Measurements from ENCODE around the gene R3HDM2. TPM values are rescaled to one million over a fixed set of nuclear protein-coding genes. Genes with fewer than 3 reads are reported as not detected.

The R3HDM2 gene
- total and polyA plus RNA-seq, 2 of the 13 experiments (the other 11 are each of a cell fraction or from before 2014, with no cell fraction given): 11.1 to 23.5 TPM

DNA sequence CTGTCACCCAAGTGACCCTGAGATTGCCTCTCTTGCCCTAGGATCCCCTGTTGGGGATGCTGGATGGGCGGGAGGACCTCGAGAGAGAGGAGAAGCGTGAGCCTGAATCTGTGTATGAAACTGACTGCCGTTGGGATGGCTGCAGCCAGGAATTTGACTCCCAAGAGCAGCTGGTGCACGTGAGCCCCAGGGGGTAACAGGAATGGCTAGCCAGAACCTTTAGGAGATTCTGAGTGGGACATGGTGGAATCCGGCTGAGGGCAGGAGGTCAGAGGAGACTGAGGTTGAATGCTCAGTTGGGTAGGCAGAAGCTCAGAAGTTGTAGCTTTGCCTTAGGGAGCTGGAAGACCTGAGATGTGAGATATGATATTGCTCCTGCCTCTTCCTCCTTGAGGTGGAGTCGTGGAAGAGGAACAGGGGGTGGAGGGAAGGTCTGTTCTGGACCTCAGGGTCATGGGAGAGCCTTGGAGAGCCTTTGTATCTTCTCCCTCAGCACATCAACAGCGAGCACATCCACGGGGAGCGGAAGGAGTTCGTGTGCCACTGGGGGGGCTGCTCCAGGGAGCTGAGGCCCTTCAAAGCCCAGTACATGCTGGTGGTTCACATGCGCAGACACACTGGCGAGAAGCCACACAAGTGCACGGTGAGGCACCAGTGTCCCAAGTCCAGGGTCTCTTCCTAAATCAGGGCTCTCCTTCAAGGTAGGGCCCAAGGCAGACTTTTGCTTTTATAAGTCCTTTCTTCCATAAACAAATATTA lies 35.1 kb upstream of the R3HDM2 start:
- ChIA-PET CTCF (ENCODE audit: low intra/inter-chr PET ratio, low total read pairs) (interaction anchor here (0.6 kb wide), 1 partner anchor 521 kb away, joined by 3 read pairs; no protein-coding TSS in a partner anchor), POLR2A (no interaction called here)
- FAIRE-seq: no peak
- no peak overlapping the region for H3K9ac ChIP-seq (ENCODE audit: insufficient read depth, low read depth, low read length)
- no peak for ATAC-seq
- no peak overlapping the region for H3K27ac ChIP-seq (ENCODE audit: extremely low read length, insufficient read depth, low read length)
- H3K27me3 ChIP-seq (ENCODE audit: control insufficient read depth in 1 of 2, insufficient read depth in 2 of 2, low read length in 2 of 2): peaks cover 0 to 45% of the 10 kb centered on the region in 2 experiments; a peak in 3 of 5 replicates
- no peak for DNase-seq (ENCODE audit: low spot score)
- H3K36me3 ChIP-seq (replicated peaks in 1 of 2; ENCODE audit: control insufficient read depth in 1 of 2, insufficient read depth in 2 of 2, low read length in 2 of 2): no peaks in the 10 kb centered on the region
- no TSS peak for BruUV-seq (replicated peaks)
- no peak overlapping the region for H3K4me3 ChIP-seq (replicated peaks in 1 of 3; ENCODE audit: insufficient read depth in 1 of 3, low read depth in 2 of 3, low read length in 3 of 3)
- intact Hi-C loops (cut with micrococcal nuclease; ENCODE audit: unreplicated experiment) (no loop called here), in situ Hi-C loops (cut with HindIII; ENCODE audit: extremely low pct_ligation_motif_present, low pct_unique_long_range_greater_than_20kb) (no loop called here)
- H2AFZ ChIP-seq (ENCODE audit: low read length): no peak overlapping the region
- H3K9me3 ChIP-seq (ENCODE audit: low read length): no peaks in the 10 kb centered on the region
- TF ChIP-seq ZNF674 (CRISPR knock-in tag; IDR thresholded peaks at IDR 0.05; ENCODE audit: low read depth) (no peak), BHLHE40 (IDR thresholded peaks at IDR 0.05; ENCODE audit: low read length) (0 out of 2 replicates have a peak, but pooled peaks have one; percentile 34)
- 41% methylated on average over 11 of the region's 14 CpGs for WGBS (ENCODE audit: low lambda C conversion rate)
- no peaks in the 10 kb centered on the region for H3K79me2 ChIP-seq (ENCODE audit: insufficient read depth, low read length)
- peaks cover 45% of the 10 kb centered on the region for H3K4me1 ChIP-seq (ENCODE audit: insufficient read depth, low read length)
- no peaks in the 10 kb centered on the region for H4K20me1 ChIP-seq (ENCODE audit: insufficient read depth, low read length)
- no peak overlapping the region for H3K4me2 ChIP-seq (ENCODE audit: low read depth, low read length)

DNA sequence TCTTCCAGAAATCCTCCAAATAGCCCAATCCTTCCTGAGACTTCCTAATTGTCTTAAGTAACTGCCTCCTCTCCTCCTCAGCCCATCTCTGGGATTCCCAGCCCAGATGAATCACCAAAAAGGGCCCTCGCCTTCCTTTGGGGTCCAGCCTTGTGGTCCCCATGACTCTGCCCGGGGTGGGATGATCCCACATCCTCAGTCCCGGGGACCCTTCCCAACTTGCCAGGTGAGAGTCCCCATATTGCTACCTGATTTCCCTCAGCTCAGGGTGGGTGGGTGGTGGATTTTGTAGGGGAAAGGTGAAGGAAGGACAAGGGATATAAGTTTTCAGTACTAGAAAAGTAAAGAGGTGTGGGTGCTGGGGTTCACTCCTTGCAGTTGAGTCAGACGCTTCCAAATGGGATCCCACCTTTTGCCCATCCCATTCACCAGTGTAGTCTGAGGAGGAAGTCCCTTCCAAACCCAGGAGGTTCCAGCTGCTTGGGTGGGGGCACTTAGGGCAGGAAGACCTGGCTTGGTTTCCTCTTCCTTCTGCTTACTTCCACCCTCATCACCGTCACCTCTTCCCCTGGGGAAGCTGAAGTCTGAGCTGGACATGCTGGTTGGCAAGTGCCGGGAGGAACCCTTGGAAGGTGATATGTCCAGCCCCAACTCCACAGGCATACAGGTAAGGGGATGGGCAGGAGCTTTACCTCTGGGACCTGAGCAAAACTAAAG lies 34.3 kb upstream of the R3HDM2 start:
- in situ Hi-C loops (cut with HindIII; ENCODE audit: extremely low pct_ligation_motif_present, low pct_unique_long_range_greater_than_20kb) (no loop called here), intact Hi-C loops (cut with micrococcal nuclease; ENCODE audit: unreplicated experiment) (no loop called here)
- ATAC-seq (no peak), FAIRE-seq (no peak), DNase-seq (ENCODE audit: low spot score) (no peak)
- ChIA-PET POLR2A (no interaction called here), CTCF (ENCODE audit: low intra/inter-chr PET ratio, low total read pairs) (no interaction called here)
- Histone ChIP-seq H3K4me1 (ENCODE audit: insufficient read depth, low read length) (peaks cover 45% of the 10 kb centered on the region), H3K27ac (ENCODE audit: extremely low read length, insufficient read depth, low read length) (no peak overlapping the region), H2AFZ (ENCODE audit: low read length) (no peak overlapping the region), H3K9ac (ENCODE audit: insufficient read depth, low read depth, low read length) (no peak overlapping the region), H3K9me3 (ENCODE audit: low read length) (no peaks in the 10 kb centered on the region), H3K4me2 (ENCODE audit: low read depth, low read length) (no peak overlapping the region), H3K36me3 (replicated peaks in 1 of 2; ENCODE audit: control insufficient read depth in 1 of 2, insufficient read depth in 2 of 2, low read length in 2 of 2) (no peaks in the 10 kb centered on the region), H4K20me1 (ENCODE audit: insufficient read depth, low read length) (no peaks in the 10 kb centered on the region), H3K27me3 (ENCODE audit: control insufficient read depth in 1 of 2, insufficient read depth in 2 of 2, low read length in 2 of 2) (peaks cover 0 to 45% of the 10 kb centered on the region in 2 experiments; a peak in 3 of 5 replicates), H3K79me2 (ENCODE audit: insufficient read depth, low read length) (no peaks in the 10 kb centered on the region), H3K4me3 (replicated peaks in 1 of 3; ENCODE audit: insufficient read depth in 1 of 3, low read depth in 2 of 3, low read length in 3 of 3) (no peak overlapping the region)
- 39% methylated on average over 6 of the region's 6 CpGs for WGBS (ENCODE audit: low lambda C conversion rate)
- BruUV-seq (replicated peaks): no TSS peak
- TF ChIP-seq NR1H2 (CRISPR knock-in tag; IDR thresholded peaks at IDR 0.05; ENCODE audit: borderline replicate concordance, low read depth): no peak
- TF ChIP-seq CEBPB (IDR thresholded peaks at IDR 0.05; ENCODE audit: borderline replicate concordance, low read depth, low read length): no peak
- TF ChIP-seq, protein P1, sequence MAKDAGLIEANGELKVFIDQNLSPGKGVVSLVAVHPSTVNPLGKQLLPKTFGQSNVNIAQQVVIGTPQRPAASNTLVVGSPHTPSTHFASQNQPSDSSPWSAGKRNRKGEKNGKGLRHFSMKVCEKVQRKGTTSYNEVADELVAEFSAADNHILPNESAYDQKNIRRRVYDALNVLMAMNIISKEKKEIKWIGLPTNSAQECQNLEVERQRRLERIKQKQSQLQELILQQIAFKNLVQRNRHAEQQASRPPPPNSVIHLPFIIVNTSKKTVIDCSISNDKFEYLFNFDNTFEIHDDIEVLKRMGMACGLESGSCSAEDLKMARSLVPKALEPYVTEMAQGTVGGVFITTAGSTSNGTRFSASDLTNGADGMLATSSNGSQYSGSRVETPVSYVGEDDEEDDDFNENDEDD (CRISPR knock-in tag; IDR thresholded peaks at IDR 0.05; ENCODE audit: borderline replicate concordance): no peak
- no peak for TF ChIP-seq NCOR1 (IDR thresholded peaks at IDR 0.05; ENCODE audit: borderline replicate concordance, low read length)
- TF ChIP-seq SP5 (CRISPR knock-in tag; IDR thresholded peaks at IDR 0.05; ENCODE audit: borderline replicate concordance, low read depth): no peak
- TF ChIP-seq NRL (CRISPR knock-in tag; IDR thresholded peaks at IDR 0.05; ENCODE audit: borderline replicate concordance): no peak
- no peak for TF ChIP-seq ZNF264 (CRISPR knock-in tag; IDR thresholded peaks at IDR 0.05)
- no peak for TF ChIP-seq FOXK2 (IDR thresholded peaks at IDR 0.05)
- TF ChIP-seq LCORL (IDR thresholded peaks at IDR 0.05): no peak
- no peak for TF ChIP-seq LCORL (CRISPR knock-in tag; IDR thresholded peaks at IDR 0.05)
- TF ChIP-seq, protein P2, sequence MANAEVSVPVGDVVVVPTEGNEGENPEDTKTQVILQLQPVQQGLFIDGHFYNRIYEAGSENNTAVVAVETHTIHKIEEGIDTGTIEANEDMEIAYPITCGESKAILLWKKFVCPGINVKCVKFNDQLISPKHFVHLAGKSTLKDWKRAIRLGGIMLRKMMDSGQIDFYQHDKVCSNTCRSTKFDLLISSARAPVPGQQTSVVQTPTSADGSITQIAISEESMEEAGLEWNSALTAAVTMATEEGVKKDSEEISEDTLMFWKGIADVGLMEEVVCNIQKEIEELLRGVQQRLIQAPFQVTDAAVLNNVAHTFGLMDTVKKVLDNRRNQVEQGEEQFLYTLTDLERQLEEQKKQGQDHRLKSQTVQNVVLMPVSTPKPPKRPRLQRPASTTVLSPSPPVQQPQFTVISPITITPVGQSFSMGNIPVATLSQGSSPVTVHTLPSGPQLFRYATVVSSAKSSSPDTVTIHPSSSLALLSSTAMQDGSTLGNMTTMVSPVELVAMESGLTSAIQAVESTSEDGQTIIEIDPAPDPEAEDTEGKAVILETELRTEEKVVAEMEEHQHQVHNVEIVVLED (CRISPR knock-in tag; IDR thresholded peaks at IDR 0.05; ENCODE audit: borderline replicate concordance): no peak
- TF ChIP-seq BORCS8-MEF2B (CRISPR knock-in tag; IDR thresholded peaks at IDR 0.05): no peak
- TF ChIP-seq, protein P3, sequence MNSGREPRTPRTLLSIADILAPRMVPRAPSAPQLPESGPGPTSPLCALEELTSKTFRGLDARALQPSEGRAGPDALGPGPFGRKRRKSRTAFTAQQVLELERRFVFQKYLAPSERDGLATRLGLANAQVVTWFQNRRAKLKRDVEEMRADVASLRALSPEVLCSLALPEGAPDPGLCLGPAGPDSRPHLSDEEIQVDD (CRISPR knock-in tag; IDR thresholded peaks at IDR 0.05; ENCODE audit: borderline replicate concordance): no peak
